GM13976 (cell line): Measurements from ENCODE around the gene LIPN.

Experiments
- DNase-seq: peaks from one replicate; pipeline ENCODE4 v3.0.0; 2012; ENCODE audit warnings: low spot score
- CTCF ChIP-seq: IDR thresholded peaks from 2 replicates; pipeline ENCODE4 v1.5.1; 2012; ENCODE audit warnings: borderline replicate concordance, mild to moderate bottlenecking; ENCODE audit not compliant: insufficient read depth; ENCODE audit errors: extremely low read depth, missing control alignments, control extremely low read depth
- in situ Hi-C: fragments of 300-500 bp; cut with MboI; formaldehyde crosslinking; loops from one replicate; pipeline ENCODE4 v1.12.0; 2022; ENCODE audit warnings: low sequenced_read_pairs, mixed read lengths, inconsistent platforms; ENCODE audit not compliant: unreplicated experiment

Gene LIPN

GRCh38 chr10:88754287-88754686 lies 5.5 kb upstream of the LIPN start:
- no peak for TF ChIP-seq CTCF
- no peak for DNase-seq
- in situ Hi-C loops: no loop called here

- in situ Hi-C loops: no loop called here
- TF ChIP-seq CTCF: no peak
- DNase-seq: no peak
Measured at GRCh38 chr10:88755753-88756152, 4.1 kb upstream of the LIPN start.

GRCh38 chr10:88756660-88757059 lies 3.2 kb upstream of the LIPN start:
- no peak for DNase-seq
- no peak for TF ChIP-seq CTCF
- in situ Hi-C loops: no loop called here

- no peak for DNase-seq
- no peak for TF ChIP-seq CTCF
- in situ Hi-C loops: no loop called here
Measured at GRCh38 chr10:88762906-88763305, 3.1 kb downstream of the LIPN start.

- DNase-seq: no peak
- in situ Hi-C loops: no loop called here
Measured at GRCh38 chr10:88763441-88763840, 3.6 kb downstream of the LIPN start.

GRCh38 chr10:88764110-88764509 lies 4.3 kb downstream of the LIPN start:
- no peak for DNase-seq
- in situ Hi-C loops: no loop called here
- no peak for TF ChIP-seq CTCF

More at GRCh38 chr10:88763441-88763840, 3.6 kb downstream of the LIPN start:
- TF ChIP-seq CTCF: no peak

- in situ Hi-C loops: no loop called here
- no peak for TF ChIP-seq CTCF
- no peak for DNase-seq
Measured at GRCh38 chr10:88765816-88766215, 6.0 kb downstream of the LIPN start.
